Forelimb muscle (tissue), 1 donor: ENCODE measurements around the gene FEV. TPM values are rescaled to one million over a fixed set of nuclear protein-coding genes. Genes with fewer than 3 reads are reported as not detected.

ENCODE experiments used
- DNase-seq: peaks from one replicate; pipeline ENCODE4 v3.0.0-alpha.2; 2013; ENCODE audit warnings: low read depth
- polyA plus RNA-seq: library from polyadenylated mRNA; unstranded; fragments of 120-200 nt; gene quantifications from one replicate; pipeline ENCODE4 v1.2.1, GENCODE V29; 2013; ENCODE audit not compliant: insufficient read length

FEV gene
- not detected for polyA plus RNA-seq

DNA sequence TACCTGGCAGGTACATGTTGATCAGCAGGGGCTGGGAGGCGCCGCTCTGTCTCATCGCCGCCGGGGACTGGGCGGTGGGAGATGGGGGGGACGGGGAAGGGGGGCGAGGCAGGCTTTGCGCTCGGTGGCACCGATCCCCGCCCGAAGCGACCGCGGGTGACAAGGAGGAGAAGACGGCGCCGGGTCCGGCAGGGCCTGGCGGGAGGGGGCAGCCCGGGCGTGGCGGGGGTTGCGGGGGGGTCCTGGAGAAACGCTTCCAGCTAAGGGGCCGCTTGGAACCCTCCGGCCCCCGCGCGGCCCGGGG lies at the start of gene FEV:
Gene FEV (minus strand): TSS at position 164 of the 304 bp plus-strand sequence. CDS start 109 bp downstream, at position 55.
- DNase-seq = no peak

DNA sequence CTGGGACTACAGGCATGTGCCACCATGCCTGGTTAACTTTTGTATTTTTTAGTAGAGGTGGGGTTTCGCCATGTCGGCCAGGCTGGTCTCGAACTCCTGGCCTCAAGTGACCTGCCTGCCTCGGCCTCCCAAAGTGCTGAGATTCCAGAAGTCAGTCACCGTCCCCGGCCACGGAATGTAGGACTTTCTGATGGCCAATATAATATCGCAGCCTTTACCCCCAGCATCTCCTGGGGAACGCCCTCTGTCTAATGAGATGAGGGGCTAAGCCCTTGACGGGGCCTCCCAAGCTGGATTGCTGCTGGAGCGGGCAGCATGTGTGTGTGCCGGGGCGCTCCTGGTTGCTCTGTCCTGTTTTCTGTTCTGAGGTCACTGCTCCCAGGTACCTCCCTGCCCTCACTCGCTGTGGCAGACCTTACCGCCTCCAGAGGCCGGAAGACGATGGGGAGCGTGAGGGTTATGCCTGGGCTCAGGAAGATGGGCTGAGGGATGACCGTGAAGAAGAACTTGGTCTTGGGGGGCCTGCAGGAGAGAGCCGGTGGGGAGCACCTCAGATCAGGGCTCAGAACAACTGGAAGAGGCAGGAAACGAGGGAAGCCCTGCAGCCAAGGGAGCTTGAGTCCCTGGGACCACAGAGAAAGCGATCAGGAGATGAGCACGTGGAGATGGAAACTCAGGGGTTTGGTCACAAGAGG lies 47.2 kb upstream of the FEV start:
- DNase-seq = no peak

DNA sequence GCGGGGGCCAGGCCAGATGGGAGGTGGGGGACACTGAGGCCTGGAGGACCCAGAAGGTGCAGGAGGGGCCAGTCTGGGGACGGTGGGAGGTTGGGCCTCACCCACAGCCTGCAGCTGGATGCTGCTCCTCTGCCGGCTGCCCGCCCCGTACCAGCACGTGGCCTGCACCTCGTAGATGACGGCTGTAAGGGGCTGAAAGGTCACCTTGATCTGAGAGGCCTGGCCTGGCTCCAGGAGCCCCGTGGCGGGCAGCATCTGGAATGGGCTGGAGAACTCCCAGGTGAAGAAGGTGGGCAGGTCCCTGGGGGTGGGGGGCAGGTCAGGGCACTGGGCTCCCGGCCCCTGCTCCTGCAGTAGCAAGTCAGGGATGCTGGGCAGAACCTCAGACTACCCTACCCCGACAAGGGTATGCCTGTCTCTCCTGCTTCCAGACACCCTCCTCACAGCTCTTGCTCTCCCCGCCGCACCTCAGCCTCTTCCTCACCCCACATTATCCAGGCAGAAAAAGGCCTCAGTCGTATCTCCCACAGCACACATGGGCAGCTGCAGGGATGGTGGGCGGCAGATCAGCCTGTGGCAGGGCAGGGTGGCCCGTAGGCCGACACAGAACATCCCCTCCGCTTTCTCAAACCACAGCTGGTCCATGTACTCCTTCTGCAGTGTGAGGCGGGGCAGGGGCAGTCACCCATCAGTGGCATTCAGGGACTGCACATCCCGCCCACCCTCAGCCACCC lies 46.2 kb upstream of the FEV start:
- DNase-seq = no peak

DNA sequence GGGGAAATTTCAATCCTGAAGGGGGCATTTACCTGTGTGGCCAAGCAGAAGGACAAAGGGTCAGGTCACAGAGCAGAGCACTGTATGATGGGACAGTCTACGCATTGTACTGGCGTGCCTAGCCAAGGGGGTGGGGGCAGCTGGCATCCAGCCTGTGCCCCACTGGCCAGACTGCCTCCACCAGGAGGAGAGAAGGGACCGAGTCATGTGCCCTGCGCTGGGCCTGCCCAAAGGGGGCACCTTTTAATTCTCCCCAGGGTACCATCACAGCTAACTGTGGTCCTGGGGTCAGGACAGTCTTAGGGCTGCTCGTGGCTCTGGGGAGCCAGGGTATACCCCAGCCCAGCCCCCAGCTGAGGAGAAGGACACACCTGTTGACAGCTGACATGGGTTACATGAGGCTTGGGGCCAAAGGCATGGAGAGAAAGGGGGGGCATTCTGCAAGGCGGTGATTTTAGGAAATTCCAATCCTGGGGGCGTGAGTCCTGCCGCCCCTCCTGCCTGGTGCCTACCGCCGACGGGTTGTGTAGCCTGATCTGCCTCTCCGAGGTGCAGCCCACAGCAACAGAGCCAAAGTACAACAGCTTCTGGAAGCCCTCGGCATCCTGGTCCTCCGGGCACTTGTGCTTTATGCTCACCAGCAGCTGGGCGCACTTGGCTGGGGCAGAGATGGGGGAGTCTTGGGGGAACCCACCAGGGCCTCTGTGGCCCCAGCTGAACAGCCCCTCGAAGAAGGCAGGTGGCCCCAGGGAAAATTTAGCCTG lies 45.4 kb upstream of the FEV start:
- no peak for DNase-seq

DNA sequence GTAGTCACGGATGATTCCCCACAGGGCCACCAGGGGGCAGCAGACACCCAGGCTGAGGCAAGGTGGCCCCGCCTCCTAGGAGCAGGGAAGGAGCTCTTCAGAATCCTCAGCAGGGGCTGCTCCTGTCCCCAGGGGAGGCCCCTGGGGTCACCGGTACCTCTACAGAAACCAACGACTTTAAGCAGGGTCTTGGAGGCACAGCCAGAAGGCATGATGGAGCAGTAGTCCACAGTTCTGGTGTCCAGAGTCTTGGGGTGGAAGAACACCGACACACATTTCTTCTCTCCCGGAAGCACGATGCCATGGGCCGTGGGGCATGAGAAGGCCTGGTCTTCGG lies 44.8 kb upstream of the FEV start:
- peak; percentile 8 for DNase-seq

DNA sequence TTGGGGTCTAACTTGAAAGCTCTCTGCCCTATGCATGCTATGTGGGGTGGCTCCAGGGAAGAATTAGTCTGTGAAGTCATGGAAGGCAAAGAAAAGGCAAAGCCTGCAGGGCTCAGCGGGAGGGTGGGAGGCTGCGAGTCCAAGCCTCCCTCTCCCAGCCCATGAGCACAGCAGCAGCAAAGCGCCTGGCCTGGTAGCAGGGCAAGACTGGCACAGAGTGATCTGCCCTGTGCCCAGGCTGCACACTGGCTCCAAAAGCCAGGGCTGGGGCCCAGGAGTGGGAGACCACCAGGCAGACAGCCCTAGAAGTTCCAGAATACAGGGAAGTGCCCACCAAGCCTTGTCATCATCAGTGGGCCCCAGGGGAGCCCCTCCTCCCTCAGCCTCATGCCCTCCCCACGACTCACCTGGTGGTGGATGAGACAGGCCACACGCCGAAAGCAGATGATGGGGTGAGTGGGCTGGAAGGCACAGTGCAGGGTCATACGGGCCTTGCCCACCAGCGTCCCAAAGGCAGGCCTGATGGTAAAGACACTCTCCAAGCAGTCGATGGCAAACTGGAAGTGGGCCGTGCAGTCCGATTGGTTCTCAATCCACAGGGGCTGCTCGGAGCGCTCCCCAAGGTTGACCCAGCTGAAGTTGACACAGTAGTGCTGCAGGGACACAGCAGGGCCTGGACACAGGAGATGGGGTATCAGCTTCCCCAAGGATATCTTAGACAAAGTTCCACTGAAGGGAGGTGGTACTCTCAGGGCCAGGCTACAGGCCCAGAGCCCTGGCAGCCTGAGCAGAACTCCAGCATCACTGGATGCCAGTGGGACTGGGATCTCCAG lies 44.2 kb upstream of the FEV start:
- no peak for DNase-seq

DNA sequence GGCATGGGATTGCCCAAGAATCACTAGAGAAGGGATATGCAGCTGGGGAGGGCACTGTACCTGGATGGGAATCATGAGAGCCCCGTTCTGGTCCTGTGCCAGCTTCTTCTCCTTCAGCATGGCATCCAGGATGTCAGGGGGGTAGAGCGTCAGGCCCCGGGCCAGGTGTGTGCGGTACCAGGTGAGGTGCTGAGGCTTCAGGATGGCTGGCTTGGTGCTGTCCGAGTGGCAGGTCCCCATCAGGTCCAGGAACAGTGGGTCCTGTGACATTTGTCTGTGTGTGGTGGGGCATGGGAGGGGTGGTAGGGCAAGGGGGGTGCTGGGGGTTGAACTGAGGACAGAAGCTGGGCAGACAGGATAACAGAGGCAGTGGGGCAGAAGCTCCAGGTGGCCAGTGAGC lies 43.2 kb upstream of the FEV start:
- no peak for DNase-seq

DNA sequence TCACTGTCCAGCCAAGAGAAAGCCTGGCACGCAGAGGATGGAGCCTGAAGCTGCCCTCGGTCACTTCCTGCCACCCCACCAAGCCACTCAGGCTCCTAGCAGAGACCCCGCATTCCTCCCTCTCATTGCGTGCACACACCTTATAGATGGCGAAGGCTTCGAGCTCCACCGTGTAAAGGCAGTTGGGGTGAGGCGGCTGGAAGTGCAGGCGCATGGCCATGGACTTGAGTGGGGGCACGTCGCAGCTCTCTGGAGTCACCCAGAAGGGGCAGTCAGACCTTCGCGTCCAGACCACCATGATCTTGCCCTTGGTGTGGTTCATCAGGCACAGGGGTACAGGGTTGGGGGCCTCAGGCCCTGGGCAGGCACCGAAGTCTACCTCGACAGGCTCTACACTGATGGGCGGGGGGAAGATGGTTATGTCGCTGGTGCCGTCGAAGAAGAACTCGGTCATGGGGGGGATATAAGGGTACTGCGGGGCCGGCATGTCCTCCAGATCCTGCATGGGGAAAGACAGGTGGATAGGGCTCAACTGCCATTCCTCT lies 42.6 kb upstream of the FEV start:
- DNase-seq = no peak

DNA sequence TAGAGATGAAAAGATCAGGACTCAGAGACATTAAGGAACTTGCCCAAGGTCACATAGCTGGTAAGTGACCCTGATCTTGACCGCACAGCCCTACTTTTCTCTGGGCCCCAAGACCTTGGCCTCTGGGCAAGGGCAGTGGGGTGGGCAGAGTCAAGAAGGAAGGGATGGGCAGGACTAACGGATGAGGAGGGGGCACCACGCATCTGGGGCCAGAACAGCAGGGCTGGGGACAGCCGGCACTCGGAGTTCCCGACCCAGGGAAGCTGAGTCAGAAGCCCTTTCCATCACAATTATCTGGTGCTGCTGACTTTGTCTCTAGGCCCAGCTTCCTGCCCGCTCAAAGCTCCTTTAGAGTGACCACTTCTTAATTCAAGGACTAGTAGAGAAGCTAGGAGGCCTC lies 42.0 kb upstream of the FEV start:
- DNase-seq = no peak

DNA sequence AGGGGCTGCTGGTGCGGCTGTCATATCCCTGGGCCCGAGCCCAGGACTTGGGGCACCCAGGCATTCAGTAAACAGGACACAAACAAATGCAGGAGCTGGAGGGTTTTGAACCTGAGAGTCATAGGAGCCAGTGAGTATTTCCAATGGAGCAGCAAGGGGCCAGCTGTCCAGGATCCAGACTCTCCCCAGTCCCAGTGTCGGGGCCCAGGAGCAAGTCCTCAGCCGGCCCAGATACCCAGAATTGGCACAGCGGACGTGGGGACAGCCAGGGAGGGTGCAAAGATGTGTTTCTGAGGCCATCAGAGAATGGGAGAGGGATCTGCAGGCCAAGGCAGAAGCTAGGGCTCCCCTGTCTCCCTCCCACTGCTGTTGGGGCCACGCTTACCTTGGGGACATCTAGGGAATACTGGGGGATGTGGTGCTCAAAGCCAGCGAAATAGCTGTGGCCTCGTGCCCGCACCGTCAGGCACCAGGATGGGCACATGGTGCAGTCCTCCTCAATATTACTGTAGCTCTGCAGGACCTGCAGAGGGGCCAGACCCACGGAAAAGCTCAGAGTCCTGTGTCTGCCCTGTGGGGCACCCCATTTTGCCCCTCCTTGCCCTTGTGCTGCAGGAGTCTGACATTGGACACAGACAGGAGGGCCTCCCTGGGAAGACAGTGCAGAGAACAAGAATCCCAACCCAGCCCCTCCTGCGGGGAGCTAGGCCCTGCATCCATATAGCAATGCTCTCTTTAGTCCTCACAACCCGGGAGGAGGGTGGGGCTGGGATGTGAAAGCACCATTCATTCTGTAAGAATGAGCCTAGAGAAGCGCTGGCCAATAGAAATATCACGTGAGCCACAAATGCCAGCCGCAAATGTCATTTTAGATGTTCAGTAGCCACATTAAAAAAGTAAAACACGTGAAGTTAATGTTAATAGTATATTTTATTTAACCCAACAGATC lies 40.9 kb upstream of the FEV start:
- DNase-seq = no peak

DNA sequence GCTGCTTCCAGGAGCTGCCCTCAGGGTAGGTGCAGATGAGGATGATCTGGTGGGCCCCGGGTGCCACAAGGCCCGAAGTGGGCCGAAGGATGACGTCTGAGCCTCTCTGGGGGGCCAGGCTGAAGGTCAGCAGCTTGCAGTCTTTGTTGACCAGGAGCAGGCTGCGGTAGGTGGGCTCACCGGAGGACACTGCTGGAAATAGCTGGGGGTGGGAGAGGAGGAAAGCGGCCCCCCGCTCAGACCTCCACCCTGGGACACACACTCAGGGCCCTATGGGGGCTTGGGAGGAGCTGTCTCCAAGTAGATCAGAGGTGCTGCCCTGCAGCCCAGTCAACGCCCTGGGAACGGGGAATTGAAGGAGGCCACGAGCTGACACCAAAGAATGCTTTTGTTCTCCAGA lies 39.1 kb upstream of the FEV start:
- DNase-seq = no peak

DNA sequence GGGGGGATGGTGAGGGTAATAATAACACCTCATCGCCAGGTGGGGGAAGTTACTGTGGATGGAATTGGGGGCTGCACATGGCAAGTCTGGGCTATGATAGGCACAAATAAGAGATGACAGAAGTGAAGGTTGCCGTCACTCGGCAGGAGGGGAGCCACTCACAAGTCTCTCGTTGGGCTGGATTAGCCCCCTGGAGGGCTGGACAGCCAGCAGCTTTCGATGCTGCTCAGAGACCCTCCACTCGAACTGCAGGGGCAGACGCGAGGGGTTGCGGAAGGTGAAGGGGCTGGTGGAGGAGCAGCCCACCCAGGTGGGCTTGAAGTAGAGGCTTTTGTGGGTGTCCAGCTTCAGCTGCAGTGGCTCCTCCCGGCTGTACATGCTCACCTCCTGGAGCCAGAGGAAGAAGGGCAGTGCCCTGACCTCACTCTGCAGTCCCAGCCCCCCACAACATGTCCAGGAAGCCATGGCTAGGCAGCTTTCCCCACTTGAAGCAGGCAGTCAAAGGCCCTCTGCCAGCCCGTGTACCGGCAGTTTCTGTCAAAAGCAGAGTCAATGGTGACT lies 38.1 kb upstream of the FEV start:
- no peak for DNase-seq

DNA sequence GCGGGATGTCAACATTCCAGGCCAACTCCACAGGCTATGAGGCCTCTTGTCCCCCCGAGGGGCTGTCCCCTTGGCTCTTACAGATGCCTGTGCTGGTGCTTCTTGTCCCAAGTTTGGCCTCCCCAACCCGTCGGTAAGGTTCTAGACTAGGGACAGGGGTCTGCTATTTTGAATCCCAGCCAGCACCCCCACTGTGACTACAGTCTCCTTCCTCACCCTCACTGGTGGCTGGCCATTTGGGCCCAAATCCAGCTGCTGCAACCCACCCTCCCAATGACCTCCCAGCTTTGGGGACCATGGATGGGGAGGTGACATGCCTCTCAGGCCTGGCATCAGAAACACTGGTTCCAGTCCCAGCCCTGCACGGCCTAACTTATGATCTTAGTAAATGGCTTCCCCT lies 37.6 kb upstream of the FEV start:
- DNase-seq = no peak

DNA sequence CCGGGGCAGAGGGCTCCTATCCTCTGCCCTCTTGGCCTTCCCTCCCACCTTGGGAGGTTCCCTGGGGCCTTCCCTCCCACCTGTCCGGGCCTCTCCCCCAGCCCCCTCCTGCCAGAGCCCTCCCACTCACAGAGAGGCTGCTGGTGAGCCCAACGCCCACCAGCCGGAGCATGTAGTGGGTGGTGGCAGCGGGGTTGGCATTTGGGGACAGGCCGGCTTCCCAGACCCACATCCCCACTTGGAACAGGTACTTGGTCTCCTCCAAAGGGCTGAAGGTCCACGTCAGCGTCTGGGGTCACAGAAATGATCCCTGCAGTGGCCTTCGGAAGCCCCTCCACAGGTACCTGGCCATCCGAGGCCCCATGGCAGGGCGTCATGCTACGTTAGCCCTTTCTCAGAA lies 37.1 kb upstream of the FEV start:
- no peak for DNase-seq

DNA sequence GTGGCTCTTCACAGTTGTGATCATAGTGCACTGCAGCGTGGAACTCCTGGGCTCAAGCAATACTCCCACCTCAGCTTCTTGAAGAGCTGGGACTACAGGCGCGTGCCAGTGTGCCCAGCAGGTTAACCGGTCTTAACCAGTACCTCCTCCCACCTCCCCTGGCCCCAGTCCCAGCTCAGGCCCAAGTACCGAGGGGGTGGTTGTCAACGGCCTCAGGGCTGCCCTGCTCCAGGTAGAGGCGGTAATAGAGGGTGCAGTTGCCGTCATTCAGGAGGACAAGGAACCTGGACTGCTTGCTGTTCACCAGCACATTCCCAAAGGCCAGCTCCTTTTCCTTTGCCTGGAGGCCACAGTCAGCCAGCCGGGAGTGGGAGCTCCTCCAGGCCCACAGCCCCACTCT lies 36.6 kb upstream of the FEV start:
- no peak for DNase-seq

DNA sequence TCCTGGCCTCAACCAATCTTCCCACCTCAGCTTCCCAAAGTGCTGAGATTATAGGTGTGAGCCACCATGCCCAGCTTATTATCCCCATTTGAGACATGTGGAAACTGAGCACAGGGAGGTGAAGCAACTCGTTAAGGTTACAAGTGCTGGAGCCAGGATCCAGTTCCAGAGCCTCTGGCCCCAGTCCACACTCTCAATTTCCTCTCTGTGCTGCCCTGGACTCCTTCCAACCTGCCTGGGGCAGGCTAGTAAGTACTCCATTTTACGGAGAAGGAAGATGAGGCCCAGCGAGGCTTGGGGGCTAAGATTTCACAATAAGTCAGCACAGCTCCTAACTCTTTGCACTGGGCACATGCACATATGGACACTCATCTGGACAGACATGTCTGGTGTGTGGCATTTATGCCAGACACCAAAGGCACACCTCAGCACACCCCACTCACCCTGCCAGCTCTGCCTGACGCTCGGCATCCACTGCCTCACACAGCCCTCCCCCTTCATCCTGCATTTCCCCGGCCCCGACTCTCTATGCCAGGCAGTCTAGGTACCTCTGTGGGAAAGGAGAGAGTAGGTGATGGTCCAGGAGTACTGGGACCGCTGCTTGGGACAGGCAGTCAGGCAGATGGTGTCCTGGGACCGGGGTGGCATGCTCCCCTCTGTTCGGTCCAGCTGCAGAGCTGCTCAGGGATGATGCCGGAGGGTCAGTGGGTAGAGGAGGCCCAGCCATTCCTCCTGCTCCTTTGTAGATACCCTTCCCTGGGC lies 35.8 kb upstream of the FEV start:
- DNase-seq = no peak

DNA sequence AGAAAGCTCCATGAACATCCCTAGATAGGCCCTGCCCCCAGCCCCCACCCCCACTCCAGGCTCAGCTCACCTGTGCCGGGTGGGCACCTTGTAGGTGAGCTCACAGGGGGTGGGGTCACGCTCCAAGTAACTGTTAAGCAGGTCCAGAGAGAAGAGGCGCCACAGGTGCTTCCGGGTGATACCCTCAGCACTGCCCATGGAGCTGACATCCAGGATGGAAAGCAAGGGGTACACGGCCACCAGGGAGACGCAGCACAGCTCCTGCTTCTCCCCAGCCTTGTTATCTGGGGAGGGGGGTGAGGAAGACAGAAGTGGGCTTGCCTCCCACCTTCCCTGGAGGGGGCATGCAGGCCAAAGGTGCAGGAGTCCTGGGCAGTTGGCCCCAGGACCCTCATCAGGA lies 34.5 kb upstream of the FEV start:
- no peak for DNase-seq

DNA sequence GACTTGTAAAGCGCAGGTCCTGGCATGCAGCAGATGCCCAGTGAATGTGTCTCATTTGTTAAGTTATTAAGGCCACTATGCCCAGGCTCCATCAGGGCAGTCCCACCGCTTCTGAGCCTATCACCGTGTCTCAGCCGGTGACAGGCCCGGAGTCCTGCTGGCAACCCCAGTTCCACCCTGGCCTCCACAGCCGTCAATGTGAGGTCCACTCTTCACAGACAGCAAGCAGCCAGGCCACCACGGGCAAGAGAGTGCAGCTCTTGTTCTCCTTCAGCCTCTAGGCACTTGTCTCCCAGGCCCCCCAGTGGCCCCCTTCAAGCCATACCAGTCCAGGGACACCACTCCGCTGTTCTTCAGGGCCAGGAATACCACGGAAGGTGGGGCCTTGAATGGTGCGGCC lies 33.7 kb upstream of the FEV start:
- DNase-seq = no peak

DNA sequence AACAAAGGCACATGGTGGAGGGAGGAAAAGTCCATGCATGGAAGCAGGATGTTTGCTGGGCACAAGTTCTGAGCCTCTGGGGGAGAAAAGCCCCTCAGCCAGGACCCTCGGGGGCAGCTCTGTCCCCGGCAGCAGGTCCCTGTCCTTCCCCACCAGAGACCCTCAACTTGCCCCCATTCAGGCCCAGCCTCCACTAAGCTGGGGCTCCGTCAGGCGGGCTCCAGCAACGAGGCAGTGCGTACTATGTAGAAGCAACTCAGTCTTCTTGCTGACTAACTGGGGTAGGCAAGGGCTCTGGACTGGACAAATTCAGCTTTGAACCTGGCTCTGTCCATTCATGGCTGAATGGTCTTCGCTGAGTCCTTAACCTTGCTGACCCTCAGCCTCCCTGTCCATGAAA lies 33.3 kb upstream of the FEV start:
- DNase-seq = no peak
